Right forelimb (tissue), 1 donor: ENCODE results near the gene DCDC2.
"Not testable (repeated sequence)": the region's sequence is repeated elsewhere in the genome, so short reads cannot be mapped to it uniquely, and the experiment has no call there.

ENCODE experiments used
- DNase-seq: peaks from one replicate; pipeline ENCODE4 v3.0.0-alpha.2; 2018

The DCDC2 gene

GRCh38 chr6:24357336-24358218, at the start of gene DCDC2:
DCDC2 (minus strand) TSS chr6:24358059; CDS start chr6:24357750, 309 bp downstream.
- DNase-seq: peak; percentile 48

- DNase-seq: no peak
Measured at GRCh38 chr6:24405262-24405661, 47.4 kb upstream of the DCDC2 start.

DNA sequence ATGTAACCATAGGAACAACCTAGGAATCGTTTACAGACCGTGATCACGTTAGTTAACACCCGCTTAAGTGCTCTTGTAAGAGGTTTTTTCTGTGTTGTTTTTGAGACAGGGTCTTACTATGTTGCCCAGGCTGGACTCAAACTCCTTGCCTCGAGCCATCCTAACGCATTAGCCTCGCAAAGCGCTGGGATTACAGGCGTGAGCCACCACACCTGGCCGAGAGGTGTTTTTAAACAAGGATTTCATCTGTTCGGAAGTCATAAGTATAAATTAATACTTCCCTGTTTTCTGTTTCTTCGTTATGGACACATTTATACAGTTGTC, 45.6 kb upstream of the DCDC2 start:
- DNase-seq: no peak

GRCh38 chr6:24402697-24403500, 45.0 kb upstream of the DCDC2 start, which contains the start of gene MRS2:
MRS2 (plus strand) TSS chr6:24402936; CDS start chr6:24403047, 111 bp downstream.
- peak; percentile 80 for DNase-seq

- no peak for DNase-seq
Measured at GRCh38 chr6:24401458-24401857, 43.6 kb upstream of the DCDC2 start.

GRCh38 chr6:24400045-24401039, 42.5 kb upstream of the DCDC2 start:
- not testable (repeated sequence) for DNase-seq

DNA sequence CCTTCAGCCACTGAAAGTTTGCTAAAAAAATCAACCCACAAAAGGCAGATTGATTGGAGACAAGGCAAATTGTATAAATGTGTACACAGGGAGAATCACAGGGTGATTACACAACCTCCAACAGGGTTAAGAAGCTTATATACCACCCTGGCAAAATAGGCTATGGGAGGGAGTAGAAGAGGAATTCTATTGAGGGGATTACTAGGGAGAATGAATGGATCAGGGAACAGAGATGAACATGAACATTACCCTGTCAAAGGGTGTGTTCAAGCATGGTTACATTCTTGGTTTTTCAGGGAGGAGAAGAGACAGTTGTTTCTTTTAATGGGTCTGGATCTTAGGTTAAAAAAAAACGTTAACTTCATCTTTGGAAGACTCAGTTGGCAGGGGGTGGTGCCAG, 39.8 kb upstream of the DCDC2 start:
- DNase-seq: no peak

DNA sequence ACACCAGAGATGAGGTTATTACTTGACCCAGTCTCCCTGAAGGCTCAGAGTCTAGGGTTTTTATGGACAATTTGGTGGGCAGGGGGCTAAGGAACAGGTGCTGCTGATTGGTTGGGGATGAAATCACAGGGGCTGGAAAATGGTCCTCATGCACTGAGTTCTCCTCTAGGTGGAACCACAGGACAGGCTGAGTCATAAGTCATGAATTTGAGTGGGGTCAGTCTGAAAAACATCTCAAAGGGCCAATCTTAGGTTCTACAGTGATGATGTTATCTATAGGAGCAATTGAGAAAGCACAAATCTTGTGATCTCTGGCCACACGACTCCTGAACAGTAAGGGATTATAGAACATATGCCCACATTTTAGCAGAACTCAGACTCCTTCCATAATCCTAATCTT, 39.0 kb upstream of the DCDC2 start:
- no peak for DNase-seq

- no peak for DNase-seq
Measured at GRCh38 chr6:24394780-24395437, 37.0 kb upstream of the DCDC2 start.

- no peak for DNase-seq
Measured at GRCh38 chr6:24394061-24394779, 36.4 kb upstream of the DCDC2 start.

DNA sequence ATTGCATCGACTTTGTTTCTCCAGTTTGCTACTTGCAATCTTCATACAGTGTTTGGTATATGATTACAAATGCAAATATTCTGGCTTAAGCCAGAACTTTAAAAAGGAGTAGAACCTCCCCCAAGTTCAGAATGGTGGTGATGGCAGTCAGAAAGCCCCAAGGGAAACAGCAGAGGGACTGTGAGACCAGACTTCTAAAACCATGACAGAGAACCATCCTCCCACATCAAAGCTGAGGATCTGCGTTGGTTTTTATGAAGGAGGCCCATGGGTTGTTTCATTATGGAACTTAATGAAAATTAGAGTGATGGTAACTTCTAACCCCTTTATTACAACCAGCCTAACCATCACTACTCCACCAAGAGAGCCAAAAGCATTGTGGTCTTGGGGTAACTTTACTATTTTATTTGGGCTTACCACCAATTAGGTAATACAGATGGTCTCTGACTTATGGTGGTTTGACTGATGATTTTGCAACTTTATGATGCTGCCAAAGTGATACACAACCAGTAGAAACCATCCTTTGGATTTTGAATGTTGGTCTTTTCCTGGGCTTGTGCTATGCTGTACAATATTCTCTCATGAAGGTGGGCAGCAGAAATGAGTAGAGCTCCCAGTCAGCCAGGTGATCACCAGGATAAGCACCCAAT, 34.0 kb upstream of the DCDC2 start:
- DNase-seq: no peak

- DNase-seq: no peak
Measured at GRCh38 chr6:24391208-24391607, 33.3 kb upstream of the DCDC2 start.

GRCh38 chr6:24387818-24388217, 30.0 kb upstream of the DCDC2 start:
- no peak for DNase-seq

GRCh38 chr6:24385536-24386269, 27.8 kb upstream of the DCDC2 start:
- DNase-seq: no peak

- not testable (repeated sequence) for DNase-seq
Measured at GRCh38 chr6:24384369-24385130, 26.7 kb upstream of the DCDC2 start.

DNA sequence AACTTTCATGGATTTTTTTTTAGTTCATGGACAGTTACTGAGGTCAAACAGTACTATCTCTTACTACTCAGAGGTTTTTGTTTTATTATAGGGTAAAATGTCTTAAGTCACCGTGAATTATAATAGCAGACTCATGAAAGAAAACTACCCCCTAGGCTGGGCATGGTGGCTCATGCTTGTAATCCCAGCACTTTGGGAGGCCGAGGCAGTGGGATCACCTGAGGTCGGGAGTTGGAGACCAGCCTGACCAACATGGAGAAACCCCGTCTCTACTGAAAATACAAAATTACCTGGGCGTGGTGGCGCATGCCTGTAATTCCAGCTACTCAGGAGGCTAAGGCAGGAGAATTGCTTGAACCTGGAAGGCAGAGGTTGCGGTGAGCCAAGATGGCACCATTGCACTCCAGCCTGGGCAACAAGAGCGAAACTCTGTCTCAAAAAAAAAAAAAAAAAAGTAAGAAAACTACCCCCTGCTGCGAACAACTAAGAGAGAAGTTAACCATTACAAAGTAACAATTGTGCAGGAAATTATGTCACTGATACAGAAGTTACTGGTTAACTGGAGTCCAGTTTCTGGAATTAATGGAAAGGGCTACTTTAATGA, 25.1 kb upstream of the DCDC2 start:
- DNase-seq: not testable (repeated sequence)

GRCh38 chr6:24382220-24382540, 24.3 kb upstream of the DCDC2 start:
- no peak for DNase-seq

- no peak for DNase-seq
Measured at GRCh38 chr6:24381476-24382219, 23.8 kb upstream of the DCDC2 start.
